GM21529 (cell line): ENCODE measurements around the gene NUP153.

Experiments used
- ATAC-seq: cut with Tn5 transposase; IDR thresholded peaks from one replicate; pipeline ENCODE4 v1.9.1; 2021; ENCODE audit not compliant: unreplicated experiment

NUP153 gene

DNA sequence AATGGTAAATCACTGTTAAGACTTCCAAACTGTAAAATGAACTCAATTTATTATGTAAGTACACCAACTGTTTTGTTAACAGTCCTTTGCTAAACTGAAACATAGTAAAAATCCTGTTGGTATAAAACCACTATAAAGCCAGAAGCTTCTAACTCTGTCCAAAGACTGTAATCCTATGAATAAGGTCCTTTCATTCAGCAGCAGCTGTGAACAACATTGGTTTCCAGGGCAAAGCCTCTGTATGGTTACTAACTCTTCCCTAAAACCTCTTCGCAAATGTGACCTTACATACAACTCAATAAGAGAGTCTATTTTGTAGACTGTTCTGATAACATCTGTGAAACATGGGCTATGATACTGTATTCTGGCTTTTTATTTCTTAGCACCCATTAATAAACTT lies 40.1 kb downstream of the NUP153 start:
- ATAC-seq, result no peak

DNA sequence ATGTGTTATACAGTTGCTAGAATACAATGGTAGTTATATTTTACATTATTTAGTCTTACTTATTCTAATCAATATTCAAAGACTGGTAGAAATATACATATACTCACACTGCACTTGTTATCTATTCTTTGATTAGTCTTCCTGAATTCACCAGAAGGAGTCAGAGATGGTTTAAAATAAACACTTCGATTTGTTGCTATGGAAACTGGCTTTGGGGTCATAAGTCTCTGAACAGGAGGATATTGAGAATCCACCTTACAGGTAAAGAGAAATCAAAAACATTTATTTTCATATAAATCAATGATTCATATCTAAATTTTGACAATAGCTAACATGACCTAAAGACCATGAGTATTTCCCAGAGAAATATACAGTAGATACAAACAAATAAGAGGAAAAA lies 41.6 kb downstream of the NUP153 start:
- no peak for ATAC-seq

DNA sequence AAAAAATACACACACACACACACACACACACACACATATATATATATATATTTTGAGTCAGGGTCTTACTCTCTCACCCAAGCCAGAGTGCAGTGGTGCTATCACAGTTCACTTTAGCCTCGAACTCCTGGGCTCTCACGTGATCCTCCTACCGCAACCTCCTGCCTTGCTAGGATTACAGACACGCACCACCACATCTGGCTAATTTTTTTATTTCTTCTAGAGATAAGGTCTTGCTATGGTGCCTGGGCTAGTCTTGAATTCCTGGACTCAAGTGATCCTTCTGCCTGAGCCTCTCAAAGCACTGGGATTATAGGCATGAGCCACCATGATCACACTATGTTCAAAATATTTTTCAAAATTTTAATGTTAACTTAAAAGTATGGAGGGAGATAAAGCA lies 43.5 kb downstream of the NUP153 start:
- ATAC-seq, result no peak

- ATAC-seq, result no peak
These were observed 44.1 kb downstream of the NUP153 start for GRCh38 chr6:17662585-17662984.

- ATAC-seq, result no peak
These were observed 50.1 kb downstream of the NUP153 start for GRCh38 chr6:17656644-17657043.

DNA sequence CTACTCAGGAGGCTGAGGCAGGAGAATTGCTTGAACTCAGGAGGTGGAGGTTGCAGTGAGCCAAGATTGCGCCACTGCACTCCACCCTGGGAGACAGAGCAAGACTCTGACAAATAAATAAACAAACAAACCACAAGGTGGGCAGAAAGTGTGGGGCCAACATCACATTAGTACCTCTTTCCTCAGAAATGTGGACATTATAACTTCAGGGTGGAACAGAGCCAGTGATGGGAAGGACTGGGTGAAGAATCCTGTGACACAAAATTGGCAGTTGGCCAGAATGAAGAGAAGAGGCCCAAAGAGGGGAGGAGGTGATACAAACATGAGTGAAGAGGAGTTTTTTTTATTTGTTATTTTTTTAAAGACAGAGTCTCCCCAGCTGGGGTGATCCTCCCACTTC lies 50.6 kb downstream of the NUP153 start:
- ATAC-seq, result no peak

GRCh38 chr6:17653198-17653882 lies 53.4 kb downstream of the NUP153 start:
- ATAC-seq, result no peak

DNA sequence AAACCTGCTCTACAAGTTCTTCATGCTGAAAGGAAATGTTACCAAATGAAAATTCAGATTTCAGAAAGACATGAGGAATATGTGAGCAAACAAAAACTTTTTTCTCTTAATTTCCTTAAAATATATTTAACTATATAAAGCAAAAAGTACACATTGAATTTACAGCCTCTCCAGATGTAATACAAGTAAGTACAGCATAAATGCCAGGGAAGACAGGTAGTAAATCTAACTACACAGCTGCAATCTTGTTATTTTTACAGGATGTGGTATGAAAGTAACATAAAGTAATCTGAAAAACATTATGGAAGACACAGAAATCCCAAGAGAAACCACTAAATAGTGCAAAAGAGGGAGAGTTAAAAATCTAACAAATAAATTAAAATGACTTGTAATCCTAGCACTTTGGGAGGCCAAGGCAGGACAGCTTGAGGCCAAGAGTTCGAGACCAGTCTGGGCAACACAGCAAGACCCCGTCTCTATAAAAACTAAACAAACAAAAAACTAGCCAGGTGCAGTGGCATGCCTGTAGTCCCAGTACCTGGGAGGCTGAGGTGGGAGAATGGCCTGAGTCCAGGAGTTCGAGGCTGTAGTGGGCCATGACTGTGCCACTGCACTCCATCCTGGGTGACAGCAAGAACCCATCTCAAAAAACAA lies 55.9 kb downstream of the NUP153 start:
- no peak for ATAC-seq

GRCh38 chr6:17648745-17649144 lies 58.0 kb downstream of the NUP153 start:
- no peak for ATAC-seq

GRCh38 chr6:17640477-17640917 lies 66.2 kb downstream of the NUP153 start:
- ATAC-seq, result no peak

GRCh38 chr6:17638212-17638715 lies 68.5 kb downstream of the NUP153 start:
- ATAC-seq, result no peak

DNA sequence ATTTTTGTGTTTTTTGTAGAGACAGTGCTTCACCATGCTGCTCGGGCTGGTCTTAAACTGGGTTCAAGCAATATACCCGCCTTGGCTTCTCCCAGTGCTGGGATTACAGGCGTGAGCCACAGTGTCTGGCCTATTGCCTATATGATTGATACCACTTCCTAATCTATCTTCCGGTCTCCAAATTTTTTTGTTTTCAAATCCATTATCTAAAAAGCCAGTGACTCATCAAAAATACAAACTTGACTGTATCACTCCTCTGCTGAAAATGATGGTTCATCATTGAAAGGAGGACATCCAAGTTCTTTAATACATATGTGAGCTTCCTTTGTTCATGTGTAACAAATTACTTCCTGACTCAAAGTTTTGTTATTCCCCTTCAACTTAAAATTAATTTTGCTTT lies 71.2 kb downstream of the NUP153 start:
- ATAC-seq, result no peak

GRCh38 chr6:17633465-17634188 lies 73.1 kb downstream of the NUP153 start:
- ATAC-seq, result no peak

DNA sequence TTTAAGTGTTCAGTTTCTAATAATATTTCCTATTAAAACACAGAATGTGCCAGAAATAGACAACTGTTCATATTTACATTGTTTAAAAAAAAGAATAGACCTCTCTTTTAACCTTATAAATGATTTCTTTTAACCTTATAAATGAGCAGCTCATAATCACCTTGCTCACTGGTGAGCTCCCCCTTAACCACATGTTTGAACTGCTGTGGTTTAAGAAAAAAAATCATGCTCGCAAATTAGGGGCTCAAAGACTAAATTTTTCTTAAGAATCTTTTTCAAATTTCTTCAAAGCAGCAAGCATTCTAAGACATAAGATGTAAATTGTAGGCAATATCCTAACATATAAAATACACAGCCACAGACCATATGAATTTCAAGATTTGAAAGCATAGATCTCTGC lies 73.8 kb downstream of the NUP153 start:
- ATAC-seq, result no peak

DNA sequence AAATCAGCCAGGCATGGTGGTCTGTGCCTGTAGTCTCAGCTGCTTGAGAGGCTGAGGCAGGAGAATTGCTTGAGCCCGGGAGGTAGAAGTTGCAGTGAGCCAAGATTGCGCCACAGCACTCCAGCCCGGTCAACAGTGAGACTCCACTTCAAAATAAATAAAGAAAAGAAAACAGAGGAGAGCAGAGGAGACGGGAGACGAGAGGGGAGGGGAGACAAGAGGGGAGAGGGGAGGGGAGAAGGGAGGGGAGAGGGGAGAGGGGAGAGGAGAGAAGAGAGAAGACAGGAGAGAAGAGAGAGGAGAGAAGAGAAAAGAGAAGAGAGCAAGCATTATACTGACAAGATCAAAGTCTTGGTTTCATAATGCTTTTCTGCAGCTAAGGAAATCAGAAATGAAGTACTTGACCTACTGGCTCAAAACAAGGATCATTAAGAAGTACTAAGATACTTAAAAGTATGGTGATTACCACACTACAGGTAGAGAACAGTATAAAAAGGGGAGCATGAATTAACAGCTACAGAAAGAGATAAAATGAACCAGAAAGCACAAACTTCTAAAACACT lies 76.1 kb downstream of the NUP153 start:
- no peak for ATAC-seq

DNA sequence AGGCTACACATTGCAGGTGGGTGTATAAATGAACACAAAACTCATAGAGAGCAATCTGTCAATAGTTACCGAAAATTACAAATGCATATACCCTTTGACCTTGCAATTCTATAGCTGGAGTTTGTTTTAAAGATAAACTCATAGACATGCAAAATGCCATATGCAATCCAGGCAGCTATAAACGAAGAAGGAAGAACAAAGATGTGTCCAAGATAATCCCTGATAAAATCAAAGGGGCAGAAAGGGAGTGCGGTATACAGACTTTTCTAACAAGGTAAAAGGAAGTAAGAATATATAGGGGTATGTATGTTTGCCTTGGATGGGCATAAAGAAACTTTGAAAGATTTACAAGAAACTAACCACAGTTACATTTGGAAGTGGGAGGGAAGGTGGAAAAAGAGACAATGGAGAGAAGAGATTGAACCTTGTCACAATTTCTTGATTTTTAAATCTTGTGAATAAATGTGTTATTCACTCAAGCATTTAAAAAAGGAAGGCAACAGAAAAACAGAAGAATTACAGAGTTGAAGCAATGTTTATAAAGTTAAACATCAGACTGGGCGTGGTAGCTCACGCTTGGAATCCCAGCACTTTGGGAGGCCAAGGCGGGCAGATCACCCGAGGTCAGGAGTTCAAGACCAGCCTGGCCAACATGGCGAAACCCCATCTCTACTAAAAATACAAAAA lies 76.8 kb downstream of the NUP153 start:
- no peak for ATAC-seq

- peak; percentile 87 for ATAC-seq
These were observed 77.9 kb downstream of the NUP153 start for GRCh38 chr6:17628873-17629272.

- ATAC-seq, result no peak
These were observed 82.3 kb downstream of the NUP153 start for GRCh38 chr6:17624396-17624795.

GRCh38 chr6:17622144-17622543 lies 84.6 kb downstream of the NUP153 start:
- ATAC-seq, result no peak

DNA sequence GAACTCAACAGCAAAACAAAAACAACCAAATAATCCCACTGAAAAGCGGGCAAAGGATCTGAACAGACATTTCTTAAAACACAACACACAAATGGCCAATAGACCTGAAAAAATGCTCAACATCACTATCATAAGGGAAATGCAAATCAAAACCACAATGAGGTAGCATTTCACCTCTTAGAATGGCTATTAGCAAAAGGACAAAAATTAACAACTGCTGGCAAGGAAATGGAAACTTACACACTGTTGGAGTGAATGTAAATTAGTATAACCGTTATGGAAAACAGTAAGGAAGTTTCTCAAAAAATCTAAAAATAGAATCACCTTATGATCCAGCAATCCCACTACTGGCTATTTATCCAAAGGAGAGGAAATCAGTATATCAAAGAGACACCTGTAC lies 85.7 kb downstream of the NUP153 start:
- peak; percentile 89 for ATAC-seq

DNA sequence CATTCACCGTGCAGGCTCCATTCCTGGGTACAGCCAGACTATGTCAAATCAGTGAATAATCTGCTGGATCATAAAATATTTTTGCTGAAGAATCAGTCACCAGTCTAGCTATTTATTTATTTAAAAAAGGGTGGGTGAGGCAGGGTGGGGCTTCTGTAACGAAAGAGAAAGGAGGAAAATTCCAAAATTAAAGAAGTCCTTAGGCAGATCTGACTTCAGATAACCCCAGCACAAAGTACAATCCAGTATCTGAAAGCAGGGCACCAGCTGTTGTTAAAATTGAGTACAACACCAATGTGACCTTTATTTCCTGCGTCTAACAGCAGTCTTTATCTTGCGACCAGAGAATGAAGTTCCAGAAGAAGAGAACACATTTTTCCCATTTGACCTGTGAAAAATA lies 90.9 kb downstream of the NUP153 start:
- no peak for ATAC-seq
